Ishikawa (cell line): Measurements from ENCODE around the gene SLC5A12.

Experiments used
- CEBPB ChIP-seq: IDR thresholded peaks from 2 replicates; pipeline ENCODE4 v1.6.1; 2012
- CREB1 ChIP-seq: IDR thresholded peaks from 2 replicates; pipeline ENCODE4 v1.6.1; 2012; ENCODE audit warnings: low read depth
- EP300 ChIP-seq: IDR thresholded peaks from 2 replicates; pipeline ENCODE4 v1.6.1; 2012; ENCODE audit warnings: borderline replicate concordance
- MAX ChIP-seq: IDR thresholded peaks from 2 replicates; pipeline ENCODE4 v1.6.1; 2012
- NFIC ChIP-seq: IDR thresholded peaks from 2 replicates; pipeline ENCODE4 v1.6.1; 2012
- RAD21 ChIP-seq: IDR thresholded peaks from 2 replicates; pipeline ENCODE4 v1.6.1; 2012; ENCODE audit warnings: low read depth
- REST ChIP-seq: IDR thresholded peaks from 2 replicates; pipeline ENCODE4 v1.6.1; 2012; ENCODE audit warnings: low read depth, mild to moderate bottlenecking
- TAF1 ChIP-seq: IDR thresholded peaks from 2 replicates; pipeline ENCODE4 v1.6.1; 2012; ENCODE audit warnings: low read depth, mild to moderate bottlenecking
- TCF12 ChIP-seq: IDR thresholded peaks from 2 replicates; pipeline ENCODE4 v1.6.1; 2012; ENCODE audit warnings: low read depth
- USF1 ChIP-seq: IDR thresholded peaks from 2 replicates; pipeline ENCODE4 v1.6.1; 2012
- YY1 ChIP-seq: IDR thresholded peaks from 2 replicates; pipeline ENCODE4 v1.6.1; 2012; ENCODE audit warnings: low read depth

- TF ChIP-seq USF1 (no peak), TAF1 (no peak), CEBPB (no peak), YY1 (no peak), NFIC (no peak), EP300 (no peak), REST (no peak), MAX (no peak), TCF12 (no peak), CREB1 (no peak), RAD21 (no peak)
These were observed 45.2 kb downstream of the SLC5A12 start for GRCh38 chr11:26676641-26677040.
